HG03575 (cell line): Measurements from ENCODE around the gene SLC66A1.

Experiments
- ATAC-seq: cut with Tn5 transposase; IDR thresholded peaks from one replicate; pipeline ENCODE4 v1.9.1; 2021; ENCODE audit not compliant: unreplicated experiment, insufficient number of reproducible peaks, low FRiP score; ENCODE audit errors: extremely low read depth

SLC66A1 gene

DNA sequence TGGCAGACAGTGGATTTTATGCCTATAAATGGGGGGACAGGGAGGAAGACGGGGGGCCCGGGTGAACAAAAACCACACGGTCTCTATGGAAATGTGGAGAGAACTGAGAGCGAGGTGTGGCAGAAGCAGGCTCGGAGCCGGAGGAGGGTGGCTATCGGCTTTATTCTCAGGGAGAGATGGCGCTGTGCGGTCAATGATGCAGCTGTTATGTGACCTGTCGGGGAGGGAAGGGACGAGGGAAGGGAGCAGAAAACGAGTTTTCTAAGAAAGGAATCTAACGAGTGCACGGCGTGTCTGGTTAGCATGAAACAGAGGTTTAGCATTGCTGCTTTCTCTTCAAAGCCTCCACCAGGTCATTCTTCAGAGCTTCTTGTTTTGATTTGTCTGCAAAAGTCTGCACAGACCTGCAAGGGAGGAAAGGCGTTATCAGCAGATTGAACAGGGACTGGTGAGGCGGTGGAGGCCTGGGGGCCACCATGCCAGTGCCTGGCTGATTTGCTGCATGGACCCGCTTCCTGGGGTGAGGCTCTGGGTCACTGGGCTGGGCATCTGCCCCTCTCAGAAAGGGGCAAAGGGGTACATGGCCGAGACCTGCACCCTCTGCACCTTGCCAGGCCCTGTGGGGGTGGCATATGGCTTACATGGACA, 27.2 kb downstream of the SLC66A1 start:
- ATAC-seq, result no peak

DNA sequence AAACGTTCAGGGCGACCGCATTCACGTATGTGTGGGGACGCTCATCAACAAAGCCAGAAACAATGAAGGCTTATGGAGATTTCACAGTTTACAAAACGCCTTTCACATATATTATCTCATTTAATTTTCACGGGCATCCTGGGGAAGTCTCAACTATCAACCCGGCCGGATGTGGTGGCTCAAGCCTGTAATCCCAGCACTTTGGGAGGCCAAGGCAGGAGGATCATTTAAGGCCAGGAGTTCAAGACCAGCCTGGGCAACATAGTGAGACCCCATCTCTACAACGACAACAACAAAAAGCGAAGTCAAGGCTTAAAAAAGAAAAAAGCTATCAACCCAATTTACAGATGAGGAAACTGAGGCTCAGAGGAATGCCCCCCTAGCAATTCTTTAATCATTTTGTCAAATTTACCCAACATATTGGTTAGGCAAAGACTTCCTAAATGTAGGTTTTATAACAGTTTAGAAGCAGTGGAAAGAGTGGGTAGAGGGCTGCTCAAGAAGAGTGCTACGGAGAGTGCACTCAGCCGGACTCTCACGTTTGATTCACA, 28.3 kb downstream of the SLC66A1 start:
- no peak for ATAC-seq

GRCh38 chr1:19341201-19342061, 29.3 kb downstream of the SLC66A1 start:
- ATAC-seq, result no peak

DNA sequence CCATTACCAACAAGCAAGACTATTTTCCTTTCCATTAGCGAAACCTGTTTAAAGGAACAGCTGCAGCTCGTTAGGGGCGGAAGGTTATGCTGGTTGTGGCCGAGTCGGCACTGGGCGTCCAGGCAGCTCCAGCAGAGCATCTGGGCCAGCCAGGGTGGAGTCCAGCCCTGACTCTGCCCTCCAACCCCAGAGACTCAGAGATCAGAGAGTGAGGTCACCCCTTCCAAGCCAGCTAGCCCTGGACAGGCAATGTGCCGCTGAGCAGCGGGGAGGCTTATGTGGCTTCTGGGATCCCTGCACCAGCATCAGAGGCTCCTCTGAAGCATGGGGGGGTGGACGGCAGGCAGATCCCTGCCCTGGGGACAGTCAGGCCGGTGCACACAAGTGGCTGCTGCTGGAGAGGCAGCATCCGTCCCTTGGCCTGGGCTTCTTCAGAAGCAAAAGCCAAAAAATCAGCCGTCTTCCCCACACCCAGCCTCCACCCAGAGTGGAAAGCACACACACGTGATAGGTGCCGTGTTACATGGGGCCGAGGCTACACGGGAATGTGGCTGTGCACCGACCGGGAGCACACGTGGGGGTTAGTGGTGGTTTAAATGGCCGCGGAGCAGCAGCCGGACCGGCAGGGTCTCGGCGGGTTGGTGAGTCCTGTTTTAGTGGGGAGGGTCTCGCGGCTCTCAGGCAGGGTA, 30.1 kb downstream of the SLC66A1 start:
- ATAC-seq, result no peak

DNA sequence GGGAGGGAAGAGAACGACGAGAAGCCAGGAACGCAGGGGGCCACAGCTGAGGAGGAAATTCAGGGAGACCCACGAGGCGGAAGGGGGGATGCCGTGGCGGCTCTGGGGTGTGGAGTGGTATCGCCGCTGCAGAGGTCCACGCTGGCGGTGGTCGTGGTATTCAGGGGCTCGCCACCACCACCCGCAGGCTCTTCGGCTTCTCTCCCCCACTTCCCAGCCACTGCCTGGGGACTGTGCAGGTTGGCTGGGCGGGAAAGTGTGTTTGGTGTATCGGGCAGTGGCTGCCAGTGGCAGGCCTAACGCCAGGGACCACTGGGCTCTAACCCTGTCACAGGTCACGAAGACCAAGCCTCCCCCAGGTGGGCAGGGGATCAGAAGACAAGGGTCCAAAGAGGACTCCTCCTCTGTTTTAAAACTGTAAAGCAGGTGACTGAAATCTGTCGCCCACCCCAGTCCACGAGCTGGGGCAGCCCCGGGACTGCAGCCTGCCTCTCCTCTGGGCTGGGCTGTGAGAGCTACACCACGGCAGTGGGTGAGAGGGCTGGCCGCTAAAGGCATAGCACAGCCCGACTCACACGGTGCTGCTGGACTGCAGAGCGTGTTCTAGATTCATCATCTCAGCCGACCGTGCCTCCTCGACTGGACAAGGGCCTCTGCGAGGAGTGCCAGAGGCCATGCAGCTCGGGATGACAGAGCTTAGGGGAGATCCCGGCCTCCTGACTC, 30.9 kb downstream of the SLC66A1 start:
- ATAC-seq, result no peak

- no peak for ATAC-seq
Measured at GRCh38 chr1:19343617-19344350, 31.7 kb downstream of the SLC66A1 start.

DNA sequence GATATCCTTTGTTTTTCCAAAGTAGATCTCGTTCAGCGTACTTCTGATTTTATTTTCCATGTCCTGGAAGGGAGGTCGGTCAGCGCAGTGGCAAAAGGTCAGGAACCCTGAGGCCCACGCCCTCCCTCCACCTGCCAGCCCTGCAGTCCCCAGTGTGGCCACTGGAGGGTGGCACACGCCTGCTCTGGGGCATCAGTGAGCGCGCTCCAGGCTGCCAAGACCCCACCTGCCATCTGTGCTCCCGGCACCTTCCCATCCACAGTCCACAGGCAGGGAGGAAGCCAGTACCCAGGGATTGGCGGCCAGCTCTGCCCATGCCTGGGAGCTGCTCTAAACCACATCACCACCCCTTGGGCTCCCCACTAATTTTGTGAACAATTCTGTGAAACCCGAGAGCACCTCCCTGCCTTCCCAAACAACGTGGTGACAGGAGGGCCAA, 32.3 kb downstream of the SLC66A1 start:
- ATAC-seq, result no peak

DNA sequence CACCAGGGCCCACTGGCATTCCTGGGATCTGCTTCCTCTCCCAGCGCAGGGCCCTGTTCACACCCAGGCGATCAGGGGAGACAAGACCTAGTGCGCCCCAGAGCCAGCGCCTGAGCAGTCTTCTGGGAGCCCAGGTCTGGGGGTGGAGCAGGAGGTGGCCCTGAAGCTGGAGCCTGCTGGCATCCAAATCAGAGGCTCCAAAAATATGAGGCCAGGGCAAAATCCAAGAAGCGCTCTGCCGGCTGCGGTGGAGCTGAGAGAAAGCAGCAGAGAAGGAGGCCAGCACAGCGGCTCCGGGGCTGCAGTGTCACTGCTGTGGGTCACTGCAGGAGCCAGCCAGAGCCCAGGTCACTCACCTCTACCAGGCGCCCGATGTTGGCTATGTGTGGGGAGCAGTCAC, 32.7 kb downstream of the SLC66A1 start:
- ATAC-seq, result no peak

GRCh38 chr1:19345391-19345790, 33.3 kb downstream of the SLC66A1 start:
- no peak for ATAC-seq

DNA sequence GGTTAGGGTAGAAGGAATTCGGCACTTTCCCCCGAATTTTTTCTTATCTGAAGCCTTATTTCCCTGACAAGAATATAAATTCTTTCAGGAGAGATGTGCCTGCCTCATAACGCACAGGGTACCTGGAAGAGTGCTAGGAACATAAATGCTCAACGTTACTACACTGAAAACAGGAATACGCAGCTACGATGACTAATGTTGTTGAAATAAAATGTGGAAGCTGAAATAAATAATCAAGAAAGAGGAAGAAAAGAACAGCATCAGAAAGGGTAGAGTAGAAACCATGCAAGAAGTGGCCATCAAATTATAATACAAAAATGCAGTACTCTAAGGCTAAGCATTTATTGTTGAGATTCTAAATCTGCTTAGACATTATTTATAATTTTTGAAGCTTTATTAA, 33.9 kb downstream of the SLC66A1 start:
- no peak for ATAC-seq

DNA sequence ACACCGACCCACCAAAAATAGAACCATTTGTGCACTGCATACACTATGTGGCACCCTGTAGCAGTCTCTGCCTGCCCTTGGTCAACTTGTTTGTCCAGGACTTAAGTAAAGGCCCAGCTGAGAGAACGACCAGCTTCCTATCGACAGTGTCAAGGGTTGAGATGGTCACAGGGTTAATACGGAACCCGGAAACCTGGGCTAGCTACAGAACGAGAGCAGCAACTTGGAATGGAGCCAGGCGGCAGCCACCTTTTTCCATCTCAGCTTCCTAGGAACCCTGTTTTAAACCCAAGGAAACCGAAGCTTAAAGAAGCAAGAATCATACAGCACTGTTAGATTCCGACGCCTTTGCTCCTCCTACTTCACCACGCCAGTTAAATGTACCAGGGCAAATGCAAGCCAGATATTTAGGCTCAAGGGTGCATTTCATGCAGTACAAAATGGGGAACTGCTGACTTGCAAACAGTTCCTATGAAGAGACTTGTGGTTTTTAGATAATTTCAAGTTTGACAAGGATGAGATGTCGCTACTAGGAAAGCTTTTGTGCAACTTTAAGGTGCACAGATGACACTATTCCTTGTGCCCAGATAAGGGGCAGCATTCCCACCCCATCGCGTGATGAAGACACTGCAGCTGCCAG, 35.5 kb downstream of the SLC66A1 start:
- ATAC-seq, result no peak

GRCh38 chr1:19348441-19349198, 36.5 kb downstream of the SLC66A1 start:
- no peak for ATAC-seq

DNA sequence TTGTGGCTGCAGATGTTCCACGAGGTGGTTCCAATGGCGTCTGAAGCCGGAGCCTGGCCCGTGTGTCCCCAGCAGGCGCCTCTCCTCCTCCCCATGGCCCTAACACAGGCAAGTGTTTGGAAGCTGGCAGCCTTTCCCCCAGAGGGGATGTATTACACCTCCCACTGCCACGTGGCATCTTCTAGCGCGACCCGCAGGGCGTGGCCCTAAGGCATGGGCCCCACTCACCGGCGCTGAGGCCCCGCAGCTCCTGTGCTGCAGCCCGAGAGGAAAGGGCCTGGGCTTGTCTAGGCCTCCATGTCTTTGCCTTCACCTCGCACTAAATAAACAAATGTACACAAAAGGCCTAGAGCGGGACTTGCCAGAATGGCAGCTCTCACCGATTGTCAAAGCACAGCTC, 37.9 kb downstream of the SLC66A1 start:
- no peak for ATAC-seq

GRCh38 chr1:19350566-19350965, 38.4 kb downstream of the SLC66A1 start:
- ATAC-seq, result no peak

DNA sequence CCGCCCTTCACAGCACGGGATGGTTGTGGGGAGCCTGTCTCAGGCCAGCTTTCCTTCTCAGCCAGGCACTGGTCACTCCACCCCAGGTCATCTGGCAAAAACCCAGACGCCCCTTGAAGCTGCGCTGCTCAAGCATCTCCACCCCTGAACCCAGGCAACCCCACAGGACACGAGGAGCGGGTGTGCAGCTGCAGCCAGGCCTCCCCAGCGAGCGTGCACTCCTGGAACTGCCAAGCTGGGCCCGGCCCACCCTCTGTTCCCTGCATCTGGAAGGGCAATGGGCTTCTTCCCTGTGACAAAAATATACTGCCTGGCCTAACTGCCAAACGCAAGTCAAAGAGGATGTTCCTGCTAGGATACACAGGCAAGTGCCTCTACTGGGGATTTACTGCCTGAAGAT, 39.7 kb downstream of the SLC66A1 start:
- no peak for ATAC-seq

DNA sequence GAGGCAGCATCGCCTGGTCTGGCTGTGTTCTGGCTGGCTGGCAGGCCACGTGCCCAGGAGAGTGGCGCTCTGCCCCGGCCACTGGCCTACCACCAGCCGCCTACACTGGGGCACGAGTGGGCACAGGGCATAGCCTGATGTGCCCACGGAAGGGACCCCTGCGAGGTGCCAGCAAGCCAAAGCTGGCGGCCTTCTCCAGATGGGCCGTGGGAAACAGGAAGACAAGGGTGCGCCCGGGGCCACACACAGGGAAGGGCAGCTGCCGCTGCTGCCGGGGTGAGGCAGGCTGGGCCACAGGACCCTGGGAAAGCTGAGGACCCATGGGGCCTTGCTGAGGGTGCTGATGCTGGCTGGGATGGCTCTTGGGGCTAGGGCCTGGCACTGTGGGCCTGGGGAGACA, 40.7 kb downstream of the SLC66A1 start:
- no peak for ATAC-seq

DNA sequence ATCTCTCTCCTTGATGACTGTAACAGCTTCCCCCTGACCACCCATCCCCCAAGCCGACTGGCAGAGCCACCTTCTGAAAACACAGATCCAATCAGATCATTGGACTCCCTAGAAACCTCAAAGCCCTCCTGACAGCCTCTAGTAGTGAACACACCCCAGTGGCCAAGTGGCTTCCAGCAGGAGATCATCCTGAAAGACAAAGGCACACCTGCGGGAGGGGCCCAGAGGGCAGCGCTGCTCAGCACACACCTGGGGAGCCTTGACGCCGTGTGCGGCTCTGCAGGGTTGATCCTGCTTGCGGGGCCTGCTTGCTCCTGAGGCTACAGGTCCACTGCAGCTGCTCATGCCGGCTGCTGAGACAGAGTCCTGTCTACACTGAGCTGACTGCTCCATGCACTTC, 41.5 kb downstream of the SLC66A1 start:
- no peak for ATAC-seq
